Fibroblast of mammary gland (primary cell): Measurements from ENCODE around the gene INHA.

ENCODE experiments used
- DNase-seq: peaks from one replicate; pipeline ENCODE4 v3.0.0-alpha.2; 2010; ENCODE audit warnings: low read depth
- H3K4me3 ChIP-seq: 2 replicates; pipeline ENCODE4 v1.5.1; 2011; ENCODE audit warnings: low read depth, mild to moderate bottlenecking, low read length, moderate library complexity; ENCODE audit not compliant: control insufficient read depth
- TF ChIP-seq, protein P1 (sequence below): conservative IDR thresholded peaks from 2 replicates; pipeline ENCODE4 v1.5.1; 2011; ENCODE audit warnings: low read depth, low read length, inconsistent platforms; ENCODE audit not compliant: control insufficient read depth, insufficient read depth

Gene INHA

DNA sequence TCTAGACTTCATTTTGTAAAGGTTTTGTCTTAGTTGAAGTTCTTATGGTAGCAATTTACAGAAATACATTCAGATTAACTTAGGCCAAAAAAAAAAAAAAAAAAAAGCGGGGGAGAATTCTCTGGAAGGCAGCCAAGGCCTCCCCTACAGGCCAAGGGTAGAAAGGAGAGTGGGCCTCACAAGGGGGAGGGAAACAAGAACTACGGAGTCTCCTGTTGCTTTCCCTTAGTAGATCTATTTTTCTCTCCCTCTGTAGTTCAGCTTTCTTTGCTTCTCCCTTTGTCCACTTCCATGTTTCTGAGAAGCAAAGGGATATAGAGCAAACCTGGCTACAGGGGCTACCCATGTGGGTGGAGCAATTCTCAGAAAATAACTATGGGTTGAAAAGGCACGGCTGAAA lies 23.1 kb downstream of the INHA start:
- DNase-seq, result peak; percentile 11
- H3K4me3 ChIP-seq, result no peak overlapping the region

DNA sequence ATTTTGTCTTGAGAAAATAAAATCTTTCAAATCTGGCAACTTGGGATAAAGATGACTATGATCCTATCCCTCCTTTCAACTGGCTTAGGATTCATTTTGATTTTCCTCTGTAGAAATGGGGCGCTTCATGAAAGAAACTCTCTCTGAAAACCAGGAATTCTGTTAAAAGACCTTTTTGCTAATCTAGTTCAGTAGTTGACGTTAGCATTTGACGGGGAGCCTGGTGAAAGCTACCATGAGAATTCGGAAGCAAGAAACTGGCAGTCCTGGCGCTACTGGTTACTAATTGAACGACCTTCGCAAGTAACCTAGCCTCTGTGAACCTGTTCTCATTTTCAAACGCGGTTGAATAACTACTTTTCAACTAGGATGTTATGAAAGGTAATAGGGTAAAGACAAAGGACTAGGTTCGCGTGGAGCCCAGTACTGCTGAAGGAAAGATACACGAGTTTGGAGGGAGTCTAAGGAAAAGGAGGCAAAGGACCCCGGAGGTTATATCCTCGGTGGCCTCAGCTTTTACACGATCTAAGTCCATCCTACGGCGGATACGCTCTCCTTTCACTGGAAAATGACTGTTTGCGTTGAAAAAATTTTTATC lies 24.9 kb downstream of the INHA start:
- peak overlapping the region; percentile 90 for H3K4me3 ChIP-seq
- TF ChIP-seq, protein P1, sequence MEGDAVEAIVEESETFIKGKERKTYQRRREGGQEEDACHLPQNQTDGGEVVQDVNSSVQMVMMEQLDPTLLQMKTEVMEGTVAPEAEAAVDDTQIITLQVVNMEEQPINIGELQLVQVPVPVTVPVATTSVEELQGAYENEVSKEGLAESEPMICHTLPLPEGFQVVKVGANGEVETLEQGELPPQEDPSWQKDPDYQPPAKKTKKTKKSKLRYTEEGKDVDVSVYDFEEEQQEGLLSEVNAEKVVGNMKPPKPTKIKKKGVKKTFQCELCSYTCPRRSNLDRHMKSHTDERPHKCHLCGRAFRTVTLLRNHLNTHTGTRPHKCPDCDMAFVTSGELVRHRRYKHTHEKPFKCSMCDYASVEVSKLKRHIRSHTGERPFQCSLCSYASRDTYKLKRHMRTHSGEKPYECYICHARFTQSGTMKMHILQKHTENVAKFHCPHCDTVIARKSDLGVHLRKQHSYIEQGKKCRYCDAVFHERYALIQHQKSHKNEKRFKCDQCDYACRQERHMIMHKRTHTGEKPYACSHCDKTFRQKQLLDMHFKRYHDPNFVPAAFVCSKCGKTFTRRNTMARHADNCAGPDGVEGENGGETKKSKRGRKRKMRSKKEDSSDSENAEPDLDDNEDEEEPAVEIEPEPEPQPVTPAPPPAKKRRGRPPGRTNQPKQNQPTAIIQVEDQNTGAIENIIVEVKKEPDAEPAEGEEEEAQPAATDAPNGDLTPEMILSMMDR, result no peak
- DNase-seq, result peak; percentile 18

More for the DNA sequence above, 23.1 kb downstream of the INHA start:
- TF ChIP-seq, protein P1, result no peak

DNA sequence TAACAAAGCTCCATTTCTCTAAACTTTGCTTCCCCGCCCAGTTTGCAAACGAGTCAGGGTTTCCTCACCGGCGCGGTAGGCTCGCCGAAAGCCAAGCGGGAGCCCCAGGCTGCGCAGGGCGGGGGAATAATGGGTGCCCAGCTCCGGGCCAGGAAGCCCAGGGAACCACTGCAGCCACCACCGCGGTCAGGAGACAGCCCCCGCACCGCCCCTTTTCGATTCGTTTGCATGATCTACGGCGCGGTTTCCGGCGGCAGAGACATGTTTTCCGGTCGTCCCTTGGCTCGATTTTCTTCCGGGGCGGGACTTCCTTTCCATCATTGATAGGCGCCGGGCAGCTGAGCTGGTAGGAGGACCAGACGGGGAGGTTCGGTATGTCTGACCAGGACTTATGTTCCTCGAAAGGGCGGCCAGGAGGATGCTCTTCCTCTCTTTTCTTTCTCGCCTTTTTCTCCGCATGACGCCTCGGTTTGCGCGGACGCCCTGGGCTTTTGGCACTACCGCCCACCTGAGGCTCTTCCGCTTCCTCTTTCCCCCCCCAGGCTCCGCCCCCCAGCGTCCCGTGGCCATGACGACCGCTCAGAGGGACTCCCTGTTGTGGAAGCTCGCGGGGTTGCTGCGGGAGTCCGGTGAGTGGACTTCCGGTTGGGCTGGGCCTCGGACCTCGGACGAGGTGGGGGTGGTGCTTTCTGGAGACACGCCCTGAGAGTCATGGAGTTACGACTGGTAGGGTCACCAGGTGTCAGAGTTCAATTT lies 25.6 kb downstream of the INHA start, which contains the start of gene STK11IP:
TSS of gene STK11IP (plus strand) at position 306 of the 756 bp plus-strand sequence. CDS start at position 569, 263 bp downstream.
- DNase-seq, result peak; percentile 96
- TF ChIP-seq, protein P1, result no peak
- peak within 1 kb of the TSS; percentile 90 for H3K4me3 ChIP-seq

DNA sequence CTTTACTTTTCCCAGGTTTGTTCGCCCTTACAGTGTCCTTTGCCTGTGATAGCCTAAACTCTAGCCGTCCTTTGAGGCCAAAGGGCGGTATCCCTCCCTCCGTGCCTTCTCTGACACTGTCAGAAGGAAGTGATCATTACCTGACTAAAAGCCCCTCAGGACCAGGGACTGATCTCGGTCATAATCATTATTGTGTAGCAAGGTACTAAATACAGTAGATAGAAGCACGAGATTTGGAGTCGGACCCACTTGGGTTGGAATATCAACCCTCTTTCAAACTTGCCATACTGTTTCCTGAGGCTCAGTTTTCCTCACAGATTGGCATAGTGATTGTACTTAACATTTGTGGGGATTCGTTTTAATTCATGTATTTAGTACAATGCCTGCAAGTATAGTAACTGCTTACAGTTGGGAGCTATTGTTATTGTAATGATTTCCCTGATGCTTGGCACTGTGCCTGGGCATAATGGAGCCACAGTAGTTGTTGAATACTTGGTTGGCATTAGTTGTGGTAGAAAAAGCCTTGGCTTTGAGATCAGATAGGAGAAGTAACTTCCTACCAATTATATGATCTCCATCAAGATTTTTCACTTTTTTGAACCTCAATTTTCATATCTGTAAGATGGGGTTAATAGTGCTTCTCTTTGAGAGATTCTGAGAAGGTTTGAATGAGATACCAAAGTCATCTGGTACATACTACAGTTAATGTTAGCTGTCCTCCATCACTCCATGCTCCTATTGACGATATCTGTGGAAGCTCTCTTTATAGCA lies 26.4 kb downstream of the INHA start:
- DNase-seq, result peak; percentile 8
- TF ChIP-seq, protein P1, result no peak
- H3K4me3 ChIP-seq, result peak overlapping the region; percentile 90

DNA sequence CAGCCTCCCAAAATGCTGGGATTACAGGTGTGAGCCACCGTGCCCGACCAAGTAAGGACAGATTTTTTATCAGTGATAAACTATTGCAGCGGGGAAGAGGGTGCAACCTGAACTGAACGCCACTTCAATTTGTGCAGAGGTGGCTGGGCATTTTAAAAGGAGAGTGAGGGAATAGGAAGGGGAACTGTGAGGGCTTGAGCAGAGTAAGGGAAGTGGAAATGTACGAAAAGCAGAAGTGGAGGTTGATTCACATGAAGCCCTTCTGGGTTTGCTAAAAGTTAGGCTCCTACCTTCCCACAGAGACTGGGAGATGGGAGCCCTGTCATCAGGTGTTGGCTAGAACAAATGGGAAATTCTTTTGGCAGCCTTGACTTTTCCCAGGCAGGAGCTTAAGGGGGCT lies 31.7 kb downstream of the INHA start:
- no peak for DNase-seq
- no peak overlapping the region for H3K4me3 ChIP-seq
- TF ChIP-seq, protein P1, result no peak

DNA sequence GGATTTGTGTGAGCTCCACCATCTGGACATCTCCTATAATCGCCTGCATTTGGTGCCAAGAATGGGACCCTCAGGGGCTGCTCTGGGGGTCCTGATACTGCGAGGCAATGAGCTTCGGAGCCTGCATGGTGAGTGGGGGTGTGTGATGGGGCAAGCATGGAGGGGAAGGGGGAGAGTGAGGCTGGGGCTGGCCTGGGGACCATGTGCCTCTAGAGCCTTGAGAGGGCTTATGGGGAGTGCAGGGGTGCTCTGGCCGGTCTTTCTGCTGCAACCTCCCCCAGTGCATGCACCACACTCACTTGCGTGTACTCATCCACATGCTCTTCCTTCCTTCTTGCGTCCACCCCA lies 33.5 kb downstream of the INHA start:
- TF ChIP-seq, protein P1, result no peak
- H3K4me3 ChIP-seq, result no peak overlapping the region
- DNase-seq, result no peak
